Stimulated activated CD4-positive, alpha-beta T cell treated with anti-CD3 and anti-CD28 coated beads, Interleukin-12 subunit alpha, Interleukin-12 subunit beta, amount 100 ng/mL, for 48 hours (primary cell): Measurements from ENCODE around the gene ZNF300.
"Not testable (repeated sequence)": the region's sequence is repeated elsewhere in the genome, so short reads cannot be mapped to it uniquely, and the experiment has no call there.

ENCODE experiments used
- DNase-seq, 3 donors: peaks; one replicate each; pipeline ENCODE4 v3.0.0-alpha.2; 2020; ENCODE audit warnings: low read depth in 2 of 3, low spot score in 1 of 3

The ZNF300 gene

GRCh38 chr5:150846308-150846653 is 58.5 kb downstream of the ZNF300 start, which contains the start of gene IRGM:
TSS of gene IRGM (plus strand) at chr5:150846521. CDS start at chr5:150848124, 1,603 bp downstream.
- DNase-seq: peak in 1 of 3 donors; percentile 2

DNA sequence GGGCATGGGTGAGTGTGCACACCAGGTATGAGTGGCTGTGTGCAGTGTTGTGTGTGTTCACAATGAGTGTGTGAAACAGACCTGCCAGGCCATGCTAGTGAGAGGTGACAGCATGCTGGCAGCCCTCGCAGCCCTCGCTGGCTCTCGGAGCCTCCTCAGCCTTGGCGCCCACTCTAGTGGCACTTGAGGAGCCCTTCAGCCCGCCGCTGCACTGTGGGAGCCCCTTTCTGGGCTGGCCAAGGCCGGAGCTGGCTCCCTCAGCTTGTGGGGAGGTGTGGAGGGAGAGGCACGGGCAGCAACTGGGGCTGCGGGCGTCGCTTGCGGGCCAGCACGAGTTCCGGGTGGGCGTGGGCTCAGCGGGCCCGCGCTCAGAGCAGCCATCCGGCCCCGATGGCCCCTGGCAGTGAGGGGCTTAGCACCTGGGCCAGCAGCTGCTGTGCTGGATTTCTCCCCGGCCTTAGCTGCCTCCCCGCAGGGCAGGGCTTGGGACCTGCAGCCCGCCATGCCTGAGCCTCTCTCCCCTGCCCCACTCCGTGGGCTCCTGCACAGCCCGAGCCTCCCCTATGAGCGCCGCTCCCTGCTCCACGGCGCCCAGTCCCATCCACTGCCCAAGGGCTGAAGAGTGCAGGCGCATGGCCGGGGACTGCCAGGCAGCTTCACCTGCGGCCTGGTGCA is 59.5 kb downstream of the ZNF300 start:
- DNase-seq: not testable (repeated sequence)
